ENCODE results near the gene OR10A5.

Gene OR10A5

DNA sequence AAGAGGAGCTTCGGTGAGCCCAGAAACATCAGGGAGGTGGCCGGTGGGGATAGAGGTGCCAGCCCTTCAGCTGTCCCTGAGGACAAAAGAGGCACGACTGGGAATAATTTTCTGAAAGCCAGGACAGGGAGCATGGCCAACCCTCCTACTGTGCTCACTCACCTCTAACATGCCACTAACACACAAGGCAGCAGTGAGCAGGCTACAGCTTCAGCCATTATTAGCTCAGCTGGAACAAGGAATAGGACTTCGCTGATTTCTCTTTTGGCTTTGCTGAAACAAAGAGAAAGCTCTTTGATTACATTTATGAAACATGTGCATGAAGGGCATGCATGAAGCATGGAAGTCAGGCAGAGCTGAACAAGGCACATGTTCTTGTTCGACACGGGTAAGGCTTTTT lies 12.1 kb upstream of the OR10A5 start:
- TF ChIP-seq SIN3A (IDR thresholded peaks at IDR 0.05; ENCODE audit: borderline replicate concordance, insufficient read depth, low read length) (no peak), POLR2AphosphoS5 (IDR thresholded peaks at IDR 0.05; ENCODE audit: low read depth, low read length) (no peak), TAF1 (IDR thresholded peaks at IDR 0.05; ENCODE audit: borderline replicate concordance, insufficient read depth, low read length) (no peak), FOXP2 (optimal IDR thresholded peaks at IDR 0.05; ENCODE audit: borderline replicate concordance, extremely low read depth, extremely low read length, insufficient read depth) (no peak)
- TF ChIP-seq, protein P1, sequence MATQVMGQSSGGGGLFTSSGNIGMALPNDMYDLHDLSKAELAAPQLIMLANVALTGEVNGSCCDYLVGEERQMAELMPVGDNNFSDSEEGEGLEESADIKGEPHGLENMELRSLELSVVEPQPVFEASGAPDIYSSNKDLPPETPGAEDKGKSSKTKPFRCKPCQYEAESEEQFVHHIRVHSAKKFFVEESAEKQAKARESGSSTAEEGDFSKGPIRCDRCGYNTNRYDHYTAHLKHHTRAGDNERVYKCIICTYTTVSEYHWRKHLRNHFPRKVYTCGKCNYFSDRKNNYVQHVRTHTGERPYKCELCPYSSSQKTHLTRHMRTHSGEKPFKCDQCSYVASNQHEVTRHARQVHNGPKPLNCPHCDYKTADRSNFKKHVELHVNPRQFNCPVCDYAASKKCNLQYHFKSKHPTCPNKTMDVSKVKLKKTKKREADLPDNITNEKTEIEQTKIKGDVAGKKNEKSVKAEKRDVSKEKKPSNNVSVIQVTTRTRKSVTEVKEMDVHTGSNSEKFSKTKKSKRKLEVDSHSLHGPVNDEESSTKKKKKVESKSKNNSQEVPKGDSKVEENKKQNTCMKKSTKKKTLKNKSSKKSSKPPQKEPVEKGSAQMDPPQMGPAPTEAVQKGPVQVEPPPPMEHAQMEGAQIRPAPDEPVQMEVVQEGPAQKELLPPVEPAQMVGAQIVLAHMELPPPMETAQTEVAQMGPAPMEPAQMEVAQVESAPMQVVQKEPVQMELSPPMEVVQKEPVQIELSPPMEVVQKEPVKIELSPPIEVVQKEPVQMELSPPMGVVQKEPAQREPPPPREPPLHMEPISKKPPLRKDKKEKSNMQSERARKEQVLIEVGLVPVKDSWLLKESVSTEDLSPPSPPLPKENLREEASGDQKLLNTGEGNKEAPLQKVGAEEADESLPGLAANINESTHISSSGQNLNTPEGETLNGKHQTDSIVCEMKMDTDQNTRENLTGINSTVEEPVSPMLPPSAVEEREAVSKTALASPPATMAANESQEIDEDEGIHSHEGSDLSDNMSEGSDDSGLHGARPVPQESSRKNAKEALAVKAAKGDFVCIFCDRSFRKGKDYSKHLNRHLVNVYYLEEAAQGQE (IDR thresholded peaks at IDR 0.05; ENCODE audit: insufficient read depth in 1 of 2, low read depth in 2 of 2, low read length in 2 of 2), result no peak

DNA sequence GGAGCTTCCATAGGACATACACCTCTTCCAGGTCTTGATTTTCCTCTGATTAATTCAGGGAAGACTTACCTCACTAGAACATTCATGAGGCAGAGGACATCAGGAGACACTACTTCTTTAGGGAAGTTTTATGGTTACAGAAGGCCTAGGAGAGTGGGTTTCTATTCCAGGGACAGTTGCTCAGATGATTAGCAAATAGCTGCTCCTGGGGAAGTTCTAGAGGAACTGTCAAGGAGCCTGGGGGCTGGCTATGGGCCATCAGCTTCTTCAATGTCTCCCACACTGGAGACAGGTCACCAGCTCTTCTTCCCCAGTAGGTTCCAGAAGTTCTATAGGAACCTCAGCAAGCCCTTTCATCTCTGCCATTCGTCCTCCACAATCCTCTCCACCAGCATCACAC lies 11.5 kb upstream of the OR10A5 start:
- TF ChIP-seq, protein P1 (IDR thresholded peaks at IDR 0.05; ENCODE audit: insufficient read depth in 1 of 2, low read depth in 2 of 2, low read length in 2 of 2), result no peak
- TF ChIP-seq POLR2AphosphoS5 (IDR thresholded peaks at IDR 0.05; ENCODE audit: low read depth, low read length) (no peak), TAF1 (IDR thresholded peaks at IDR 0.05; ENCODE audit: borderline replicate concordance, insufficient read depth, low read length) (no peak), FOXP2 (optimal IDR thresholded peaks at IDR 0.05; ENCODE audit: borderline replicate concordance, extremely low read depth, extremely low read length, insufficient read depth) (no peak), SIN3A (IDR thresholded peaks at IDR 0.05; ENCODE audit: borderline replicate concordance, insufficient read depth, low read length) (no peak)

DNA sequence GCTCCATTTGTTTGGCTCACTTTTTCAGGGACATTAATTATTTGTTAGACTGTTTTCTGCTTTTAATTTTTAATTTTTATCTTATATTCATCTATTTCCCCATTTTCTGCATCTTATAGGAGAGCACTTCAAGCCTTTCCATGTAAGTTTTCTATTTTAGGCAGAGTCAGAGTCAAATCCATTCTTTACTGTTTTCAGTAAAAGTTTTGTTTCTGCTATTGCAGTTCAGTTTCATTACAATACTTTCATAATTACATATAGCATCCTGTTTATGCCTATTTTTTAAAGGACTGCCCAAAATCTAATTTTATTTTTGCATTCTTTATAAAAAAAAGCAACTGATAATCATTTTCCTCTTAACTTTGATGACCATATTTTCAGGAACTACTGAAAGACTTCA lies 3.8 kb upstream of the OR10A5 start:
- no peak for TF ChIP-seq POLR2AphosphoS5 (IDR thresholded peaks at IDR 0.05; ENCODE audit: low read depth, low read length)
- TF ChIP-seq, protein P1 (IDR thresholded peaks at IDR 0.05; ENCODE audit: insufficient read depth in 1 of 2, low read depth in 2 of 2, low read length in 2 of 2), result no peak
- no peak for TF ChIP-seq FOXP2 (optimal IDR thresholded peaks at IDR 0.05; ENCODE audit: borderline replicate concordance, extremely low read depth, extremely low read length, insufficient read depth)
- TF ChIP-seq TAF1 (IDR thresholded peaks at IDR 0.05; ENCODE audit: borderline replicate concordance, insufficient read depth, low read length), result no peak
- no peak for TF ChIP-seq SIN3A (IDR thresholded peaks at IDR 0.05; ENCODE audit: borderline replicate concordance, insufficient read depth, low read length)

DNA sequence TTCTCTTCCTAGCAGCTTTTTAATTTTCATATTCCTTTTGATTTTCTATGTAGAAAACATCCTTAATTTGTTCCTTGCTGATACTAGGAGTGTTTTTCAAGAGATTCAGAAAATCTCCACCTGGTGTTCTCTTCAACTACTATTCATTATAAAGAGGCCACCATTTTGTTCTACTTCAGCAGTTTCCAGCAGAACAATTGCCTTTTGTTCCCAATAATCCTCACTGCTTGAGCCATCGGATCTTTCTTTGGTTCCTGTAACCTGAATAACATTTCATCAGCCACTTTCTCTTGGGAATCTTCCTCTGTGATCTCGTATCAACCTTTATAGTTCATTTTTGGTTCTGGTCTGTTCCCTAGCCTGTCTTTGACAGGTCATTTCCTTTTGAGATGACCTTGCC lies 1.8 kb upstream of the OR10A5 start:
- TF ChIP-seq FOXP2 (optimal IDR thresholded peaks at IDR 0.05; ENCODE audit: borderline replicate concordance, extremely low read depth, extremely low read length, insufficient read depth) (no peak), SIN3A (IDR thresholded peaks at IDR 0.05; ENCODE audit: borderline replicate concordance, insufficient read depth, low read length) (no peak), POLR2AphosphoS5 (IDR thresholded peaks at IDR 0.05; ENCODE audit: low read depth, low read length) (no peak), TAF1 (IDR thresholded peaks at IDR 0.05; ENCODE audit: borderline replicate concordance, insufficient read depth, low read length) (no peak)
- TF ChIP-seq, protein P1 (IDR thresholded peaks at IDR 0.05; ENCODE audit: insufficient read depth in 1 of 2, low read depth in 2 of 2, low read length in 2 of 2), result no peak

DNA sequence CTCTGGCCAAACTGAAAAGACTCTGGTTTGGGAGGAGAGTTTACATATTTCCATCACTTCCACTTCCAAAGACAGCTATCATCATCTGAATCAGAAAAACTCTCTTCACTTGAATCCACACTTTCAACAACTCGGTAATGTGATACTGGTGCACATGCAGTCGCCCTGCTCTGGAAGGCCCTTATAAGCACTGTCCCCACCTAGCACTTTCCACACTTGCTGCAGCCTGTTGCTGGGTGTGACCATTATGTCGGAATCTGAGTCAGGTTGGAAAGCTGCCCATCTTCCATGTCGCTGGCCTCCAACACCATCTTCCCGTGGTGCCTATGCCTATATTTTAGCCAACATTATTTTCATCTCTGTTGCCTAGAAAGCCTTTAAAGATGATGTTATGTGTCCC lies 1.1 kb upstream of the OR10A5 start:
- no peak for TF ChIP-seq TAF1 (IDR thresholded peaks at IDR 0.05; ENCODE audit: borderline replicate concordance, insufficient read depth, low read length)
- no peak for TF ChIP-seq POLR2AphosphoS5 (IDR thresholded peaks at IDR 0.05; ENCODE audit: low read depth, low read length)
- TF ChIP-seq SIN3A (IDR thresholded peaks at IDR 0.05; ENCODE audit: borderline replicate concordance, insufficient read depth, low read length), result no peak
- TF ChIP-seq, protein P1 (IDR thresholded peaks at IDR 0.05; ENCODE audit: insufficient read depth in 1 of 2, low read depth in 2 of 2, low read length in 2 of 2), result no peak
- TF ChIP-seq FOXP2 (optimal IDR thresholded peaks at IDR 0.05; ENCODE audit: borderline replicate concordance, extremely low read depth, extremely low read length, insufficient read depth), result no peak

Data from PFSK-1 (cell line).